ENCODE measurements around the gene P2RX4. TPM values are rescaled to one million over a fixed set of nuclear protein-coding genes. Genes with fewer than 3 reads are reported as not detected.

The P2RX4 gene
- total and polyA plus RNA-seq, 12 donors, result 3.7 to 12.6 (median 5.5) TPM

DNA sequence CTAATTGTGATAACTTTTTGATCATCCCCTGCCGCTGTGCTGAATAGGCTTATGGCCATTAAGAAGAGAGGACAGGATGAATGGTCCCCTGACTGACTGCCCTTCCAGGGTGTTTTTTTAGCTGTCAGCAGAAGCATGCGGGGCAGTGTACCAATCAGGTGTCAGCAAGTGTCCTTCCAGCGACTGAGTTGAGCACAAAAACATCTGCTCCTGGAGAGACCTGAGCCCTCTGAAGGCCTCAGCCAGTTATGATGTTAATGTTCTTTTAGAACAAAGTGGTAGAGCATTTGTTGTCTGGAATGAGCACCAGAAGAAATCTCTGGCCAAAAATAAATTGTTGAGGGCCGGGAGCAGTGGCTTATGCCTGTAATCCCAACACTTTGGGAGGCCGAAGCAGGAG is 39.8 kb upstream of the P2RX4 start:
- no peaks in the 10 kb centered on the region for H3K9me3 ChIP-seq
- H3K36me3 ChIP-seq, result peaks cover 0 to 12% (median 0%) of the 10 kb centered on the region in 9 donors
- intact Hi-C loops (cut with DNase I), result no loop called here
- no peak for DNase-seq
- 74 to 78% methylated on average over 5 of the region's 5 CpGs for WGBS, 2 donors
- no peaks in the 10 kb centered on the region for H3K27me3 ChIP-seq
- TF ChIP-seq, protein P1, sequence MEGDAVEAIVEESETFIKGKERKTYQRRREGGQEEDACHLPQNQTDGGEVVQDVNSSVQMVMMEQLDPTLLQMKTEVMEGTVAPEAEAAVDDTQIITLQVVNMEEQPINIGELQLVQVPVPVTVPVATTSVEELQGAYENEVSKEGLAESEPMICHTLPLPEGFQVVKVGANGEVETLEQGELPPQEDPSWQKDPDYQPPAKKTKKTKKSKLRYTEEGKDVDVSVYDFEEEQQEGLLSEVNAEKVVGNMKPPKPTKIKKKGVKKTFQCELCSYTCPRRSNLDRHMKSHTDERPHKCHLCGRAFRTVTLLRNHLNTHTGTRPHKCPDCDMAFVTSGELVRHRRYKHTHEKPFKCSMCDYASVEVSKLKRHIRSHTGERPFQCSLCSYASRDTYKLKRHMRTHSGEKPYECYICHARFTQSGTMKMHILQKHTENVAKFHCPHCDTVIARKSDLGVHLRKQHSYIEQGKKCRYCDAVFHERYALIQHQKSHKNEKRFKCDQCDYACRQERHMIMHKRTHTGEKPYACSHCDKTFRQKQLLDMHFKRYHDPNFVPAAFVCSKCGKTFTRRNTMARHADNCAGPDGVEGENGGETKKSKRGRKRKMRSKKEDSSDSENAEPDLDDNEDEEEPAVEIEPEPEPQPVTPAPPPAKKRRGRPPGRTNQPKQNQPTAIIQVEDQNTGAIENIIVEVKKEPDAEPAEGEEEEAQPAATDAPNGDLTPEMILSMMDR (IDR thresholded peaks at IDR 0.05), result no peak
- H3K27ac ChIP-seq, result no peak overlapping the region
- H3K4me3 ChIP-seq, result no peak overlapping the region
- ATAC-seq, result no peak
- peaks cover 0 to 8% (median 0%) of the 10 kb centered on the region in 9 donors for H3K4me1 ChIP-seq

DNA sequence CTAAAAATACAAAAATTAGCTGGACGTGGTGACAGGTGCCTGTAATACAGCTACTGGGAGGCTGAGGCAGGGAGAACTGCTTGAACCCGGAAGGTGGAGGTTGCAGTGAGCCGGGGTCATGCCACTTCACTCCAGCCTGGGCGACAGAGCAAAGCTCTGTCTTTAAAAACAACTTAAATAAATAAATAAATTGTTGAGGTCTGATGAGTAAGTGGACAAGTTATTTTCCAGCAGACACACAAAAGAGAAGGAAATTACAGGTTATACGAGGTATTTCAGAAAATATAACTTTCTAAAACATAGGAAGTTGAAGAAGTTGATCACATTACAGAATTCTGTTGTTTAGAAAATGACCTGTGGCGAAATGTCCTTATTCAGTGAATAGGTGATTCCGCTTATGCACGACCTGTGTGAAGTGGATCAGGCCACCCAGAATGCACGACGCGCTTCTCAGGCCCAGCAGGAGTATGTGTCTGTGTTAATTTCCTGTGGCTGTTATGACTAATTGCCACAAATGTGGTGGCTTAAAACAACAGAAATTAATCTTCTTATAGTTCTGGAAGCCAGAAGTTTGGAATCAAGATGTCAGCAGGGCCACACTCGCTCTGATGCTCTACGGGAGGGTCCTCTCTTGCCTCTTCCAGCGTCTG is 39.2 kb upstream of the P2RX4 start:
- 81 to 91% methylated on average over 14 of the region's 14 CpGs for WGBS, 2 donors
- H3K27me3 ChIP-seq, result no peaks in the 10 kb centered on the region
- TF ChIP-seq, protein P1 (IDR thresholded peaks at IDR 0.05), result no peak
- H3K27ac ChIP-seq, result no peak overlapping the region
- no peak overlapping the region for H3K4me3 ChIP-seq
- no peak for DNase-seq
- H3K9me3 ChIP-seq, result no peaks in the 10 kb centered on the region
- H3K4me1 ChIP-seq, result peaks cover 0 to 14% (median 0%) of the 10 kb centered on the region in 9 donors
- H3K36me3 ChIP-seq, result peaks cover 0 to 6% (median 0%) of the 10 kb centered on the region in 9 donors
- intact Hi-C loops (cut with DNase I), result no loop called here
- ATAC-seq, result no peak

DNA sequence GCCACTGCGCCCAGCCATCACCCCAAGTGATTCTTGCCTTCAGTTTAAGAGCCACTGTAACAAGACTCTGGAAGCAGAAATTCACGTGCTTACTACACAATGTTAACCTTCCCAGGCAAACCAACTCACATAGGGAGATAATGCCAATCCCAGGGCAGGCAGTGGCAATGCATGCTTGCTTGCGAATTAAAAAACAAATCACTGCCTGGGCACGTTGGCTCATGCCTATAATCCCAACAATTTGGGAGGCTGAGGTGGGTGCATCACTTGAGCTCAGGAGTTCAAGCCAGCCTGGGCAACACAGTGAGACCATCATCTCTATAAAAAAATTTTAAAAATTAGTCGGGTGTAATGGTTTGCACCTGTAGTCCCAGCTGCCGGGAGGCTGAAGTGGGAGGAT is 37.8 kb upstream of the P2RX4 start:
- WGBS, 2 donors, result 93% methylated on average over 6 of the region's 6 CpGs
- ATAC-seq (no peak), DNase-seq (no peak)
- no peaks in the 10 kb centered on the region for H3K9me3 ChIP-seq
- H3K4me1 ChIP-seq, result peaks cover 0 to 18% (median 0%) of the 10 kb centered on the region in 9 donors
- TF ChIP-seq, protein P1 (IDR thresholded peaks at IDR 0.05), result no peak
- H3K36me3 ChIP-seq, result peaks cover 0 to 4% (median 0%) of the 10 kb centered on the region in 9 donors
- no peaks in the 10 kb centered on the region for H3K27me3 ChIP-seq
- H3K27ac ChIP-seq, result no peak overlapping the region
- intact Hi-C loops (cut with DNase I), result no loop called here
- H3K4me3 ChIP-seq, result no peak overlapping the region

DNA sequence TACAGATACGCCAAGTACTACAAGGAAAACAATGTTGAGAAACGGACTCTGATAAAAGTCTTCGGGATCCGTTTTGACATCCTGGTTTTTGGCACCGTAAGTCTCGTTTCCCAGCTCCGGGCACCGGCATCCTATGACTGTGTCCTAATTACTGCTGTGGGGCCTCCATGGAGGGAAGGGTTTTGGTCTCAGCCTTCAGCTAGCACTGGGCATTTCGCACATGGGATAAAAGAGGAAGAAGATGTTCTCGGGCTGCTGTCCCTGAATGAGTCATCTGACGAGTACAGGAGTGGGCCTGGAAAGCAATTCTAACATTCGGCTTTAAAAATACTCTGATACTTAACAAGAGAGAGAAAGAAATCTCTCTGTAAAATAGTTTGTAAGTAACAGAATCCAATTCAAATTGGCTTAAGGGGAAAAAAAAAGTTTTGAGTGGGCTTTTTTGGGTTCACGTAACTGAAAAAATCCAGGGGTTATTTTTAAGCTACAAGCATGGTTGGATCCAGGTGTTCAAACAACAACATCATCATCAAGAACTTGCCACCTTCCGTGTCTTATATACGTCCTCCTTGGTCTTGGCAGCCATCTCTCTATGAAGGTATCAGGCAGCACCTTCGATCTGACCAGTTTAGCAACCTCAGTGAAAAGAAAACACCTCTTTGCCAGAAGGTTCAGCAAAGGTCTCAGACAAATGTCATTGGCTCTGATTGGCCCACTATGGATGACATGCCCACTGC is 34.4 kb upstream of the P2RX4 start:
- H3K4me1 ChIP-seq, result peaks cover 0 to 21% (median 0%) of the 10 kb centered on the region in 9 donors
- intact Hi-C loops (cut with DNase I), result no loop called here
- TF ChIP-seq, protein P1 (IDR thresholded peaks at IDR 0.05), result no peak
- H3K27ac ChIP-seq, result no peak overlapping the region
- ATAC-seq, result peak in 5 of 8 donors; percentile 45 to 71 (median 62)
- DNase-seq, result no peak
- no peaks in the 10 kb centered on the region for H3K9me3 ChIP-seq
- peaks cover 0 to 20% (median 0%) of the 10 kb centered on the region in 9 donors for H3K36me3 ChIP-seq
- 76 to 78% methylated on average over 16 of the region's 16 CpGs for WGBS, 2 donors
- no peaks in the 10 kb centered on the region for H3K27me3 ChIP-seq
- H3K4me3 ChIP-seq, result no peak overlapping the region
